ENCODE measurements around the gene ARHGAP29. TPM values are rescaled to one million over a fixed set of nuclear protein-coding genes. Genes with fewer than 3 reads are reported as not detected.

The ARHGAP29 gene
- total RNA-seq, 1 experiment from 2014 or later: 46.7 TPM

GRCh38 chr1:94142022-94142421, 95.4 kb downstream of the ARHGAP29 start:
- H3K36me3 Mint-ChIP-seq (ENCODE audit: insufficient read depth, unreplicated experiment): peaks cover 4% of the 10 kb centered on the region
- peaks cover 5% of the 10 kb centered on the region for H3K4me1 Mint-ChIP-seq (ENCODE audit: insufficient read depth, unreplicated experiment)
- no peak overlapping the region for H3K27ac Mint-ChIP-seq (ENCODE audit: low read depth, unreplicated experiment)
- intact Hi-C loops (cut with micrococcal nuclease): no loop called here
- peak; percentile 28 for DNase-seq (ENCODE audit: unreplicated experiment)
- H3K4me3 Mint-ChIP-seq (ENCODE audit: unreplicated experiment): no peak overlapping the region
- TF ChIP-seq CTCF (IDR thresholded peaks at IDR 0.05; ENCODE audit: unreplicated experiment): no peak
- no peaks in the 10 kb centered on the region for H3K9me3 Mint-ChIP-seq (ENCODE audit: unreplicated experiment)
- H3K27me3 Mint-ChIP-seq (ENCODE audit: insufficient read depth, unreplicated experiment): no peaks in the 10 kb centered on the region
- BruUV-seq (replicated peaks): no TSS peak
- CTCF ChIA-PET: no interaction called here
- POLR2A ChIA-PET: interaction anchor here (0.6 to 1.0 kb wide), 5 partner anchors 10 to 93 kb away, joined by 3 to 5 read pairs (median 3); no protein-coding TSS in a partner anchor

- CTCF ChIA-PET: interaction anchor here (0.7 kb wide), 1 partner anchor 13 kb away, joined by 3 read pairs; no protein-coding TSS in a partner anchor
Measured at GRCh38 chr1:94132111-94132510, 105.3 kb downstream of the ARHGAP29 start.

DNA sequence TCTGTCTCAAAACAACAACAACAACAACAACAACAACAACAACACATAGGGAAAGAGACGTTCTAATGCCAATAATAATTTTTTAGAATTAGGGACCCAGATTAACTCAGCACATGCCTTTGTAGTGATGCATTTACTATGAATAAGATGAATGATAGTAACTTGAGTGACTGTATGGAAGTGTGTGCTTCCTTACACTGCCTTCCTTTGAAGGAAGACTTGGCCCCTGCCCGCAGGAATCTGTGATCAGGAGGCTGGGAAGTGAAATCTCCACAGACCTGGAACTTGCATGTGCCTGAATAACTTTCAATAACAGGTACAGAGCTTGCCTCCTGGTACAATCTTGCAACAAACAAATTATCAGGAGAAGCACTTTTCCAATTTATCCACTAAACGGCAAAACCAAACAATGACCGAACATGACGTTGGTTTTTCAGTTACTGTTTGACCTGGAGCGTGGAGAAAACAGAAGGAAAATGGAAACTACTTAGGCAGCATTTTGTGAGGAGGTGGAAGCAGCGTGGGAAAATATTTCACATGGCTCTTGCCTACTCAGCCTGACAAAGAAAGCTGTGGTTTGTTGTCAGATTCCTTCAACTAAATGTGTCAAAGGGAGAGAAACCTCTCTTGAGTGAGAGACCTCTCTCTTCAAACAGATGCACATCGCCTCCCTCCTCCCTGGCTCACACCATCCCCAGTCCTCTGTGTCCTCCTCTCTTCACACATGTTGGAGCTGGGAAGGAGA, 106.4 kb downstream of the ARHGAP29 start:
- no peaks in the 10 kb centered on the region for H3K36me3 Mint-ChIP-seq (ENCODE audit: insufficient read depth, unreplicated experiment)
- POLR2A ChIA-PET: interaction anchor here (1.6 kb wide), 1 partner anchor 8 kb away, joined by 4 read pairs; no protein-coding TSS in a partner anchor
- no peak overlapping the region for H3K27ac Mint-ChIP-seq (ENCODE audit: low read depth, unreplicated experiment)
- TF ChIP-seq CTCF (IDR thresholded peaks at IDR 0.05; ENCODE audit: unreplicated experiment): no peak
- BruUV-seq (replicated peaks): no TSS peak
- H3K27me3 Mint-ChIP-seq (ENCODE audit: insufficient read depth, unreplicated experiment): no peaks in the 10 kb centered on the region
- no peaks in the 10 kb centered on the region for H3K4me1 Mint-ChIP-seq (ENCODE audit: insufficient read depth, unreplicated experiment)
- no peak overlapping the region for H3K4me3 Mint-ChIP-seq (ENCODE audit: unreplicated experiment)
- no peaks in the 10 kb centered on the region for H3K9me3 Mint-ChIP-seq (ENCODE audit: unreplicated experiment)
- CTCF ChIA-PET: interaction anchor here (0.7 kb wide), 1 partner anchor 12 kb away, joined by 3 read pairs; no protein-coding TSS in a partner anchor
- intact Hi-C loops (cut with micrococcal nuclease): no loop called here
- no peak for DNase-seq (ENCODE audit: unreplicated experiment)

More at GRCh38 chr1:94132111-94132510, 105.3 kb downstream of the ARHGAP29 start:
- POLR2A ChIA-PET: interaction anchor here (0.6 to 1.6 kb wide), 2 partner anchors 9 to 10 kb away, joined by 4 to 5 read pairs; no protein-coding TSS in a partner anchor
- no peak overlapping the region for H3K27ac Mint-ChIP-seq (ENCODE audit: low read depth, unreplicated experiment)
- H3K9me3 Mint-ChIP-seq (ENCODE audit: unreplicated experiment): no peaks in the 10 kb centered on the region
- BruUV-seq (replicated peaks): no TSS peak
- no peak for DNase-seq (ENCODE audit: unreplicated experiment)
- H3K27me3 Mint-ChIP-seq (ENCODE audit: insufficient read depth, unreplicated experiment): no peaks in the 10 kb centered on the region
- no peak overlapping the region for H3K4me3 Mint-ChIP-seq (ENCODE audit: unreplicated experiment)
- intact Hi-C loops (cut with micrococcal nuclease): no loop called here
- TF ChIP-seq CTCF (IDR thresholded peaks at IDR 0.05; ENCODE audit: unreplicated experiment): no peak
- no peaks in the 10 kb centered on the region for H3K36me3 Mint-ChIP-seq (ENCODE audit: insufficient read depth, unreplicated experiment)
- no peaks in the 10 kb centered on the region for H3K4me1 Mint-ChIP-seq (ENCODE audit: insufficient read depth, unreplicated experiment)

DNA sequence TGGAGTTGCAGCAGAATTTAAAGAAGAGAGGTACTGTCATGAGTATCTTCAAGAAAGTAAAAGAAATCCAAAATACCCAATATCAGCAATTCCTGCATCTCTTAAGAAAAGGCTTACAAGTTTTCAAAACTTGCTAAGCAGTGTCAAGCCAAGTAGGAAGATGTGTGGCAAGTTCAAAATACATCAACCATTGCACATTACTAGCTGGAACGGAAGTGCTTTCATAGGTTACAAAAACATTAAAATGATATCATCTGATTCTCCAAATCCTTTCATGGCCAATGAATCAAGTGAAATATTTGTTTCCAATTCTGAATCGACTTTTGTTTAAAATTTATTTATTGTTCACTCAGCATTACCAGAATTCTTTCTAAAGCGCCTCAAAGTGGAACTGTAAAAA, 110.7 kb downstream of the ARHGAP29 start:
- no peak for TF ChIP-seq CTCF (IDR thresholded peaks at IDR 0.05; ENCODE audit: unreplicated experiment)
- H3K36me3 Mint-ChIP-seq (ENCODE audit: insufficient read depth, unreplicated experiment): no peaks in the 10 kb centered on the region
- no TSS peak for BruUV-seq (replicated peaks)
- intact Hi-C loops (cut with micrococcal nuclease): no loop called here
- H3K9me3 Mint-ChIP-seq (ENCODE audit: unreplicated experiment): no peaks in the 10 kb centered on the region
- H3K4me3 Mint-ChIP-seq (ENCODE audit: unreplicated experiment): no peak overlapping the region
- no peaks in the 10 kb centered on the region for H3K27me3 Mint-ChIP-seq (ENCODE audit: insufficient read depth, unreplicated experiment)
- no peaks in the 10 kb centered on the region for H3K4me1 Mint-ChIP-seq (ENCODE audit: insufficient read depth, unreplicated experiment)
- POLR2A ChIA-PET: no interaction called here
- no peak for DNase-seq (ENCODE audit: unreplicated experiment)
- H3K27ac Mint-ChIP-seq (ENCODE audit: low read depth, unreplicated experiment): no peak overlapping the region
- CTCF ChIA-PET: no interaction called here
